ENCODE measurements around the gene NDUFA3.
"Not testable (repeated sequence)": the region's sequence is repeated elsewhere in the genome, so short reads cannot be mapped to it uniquely, and the experiment has no call there.

The NDUFA3 gene

DNA sequence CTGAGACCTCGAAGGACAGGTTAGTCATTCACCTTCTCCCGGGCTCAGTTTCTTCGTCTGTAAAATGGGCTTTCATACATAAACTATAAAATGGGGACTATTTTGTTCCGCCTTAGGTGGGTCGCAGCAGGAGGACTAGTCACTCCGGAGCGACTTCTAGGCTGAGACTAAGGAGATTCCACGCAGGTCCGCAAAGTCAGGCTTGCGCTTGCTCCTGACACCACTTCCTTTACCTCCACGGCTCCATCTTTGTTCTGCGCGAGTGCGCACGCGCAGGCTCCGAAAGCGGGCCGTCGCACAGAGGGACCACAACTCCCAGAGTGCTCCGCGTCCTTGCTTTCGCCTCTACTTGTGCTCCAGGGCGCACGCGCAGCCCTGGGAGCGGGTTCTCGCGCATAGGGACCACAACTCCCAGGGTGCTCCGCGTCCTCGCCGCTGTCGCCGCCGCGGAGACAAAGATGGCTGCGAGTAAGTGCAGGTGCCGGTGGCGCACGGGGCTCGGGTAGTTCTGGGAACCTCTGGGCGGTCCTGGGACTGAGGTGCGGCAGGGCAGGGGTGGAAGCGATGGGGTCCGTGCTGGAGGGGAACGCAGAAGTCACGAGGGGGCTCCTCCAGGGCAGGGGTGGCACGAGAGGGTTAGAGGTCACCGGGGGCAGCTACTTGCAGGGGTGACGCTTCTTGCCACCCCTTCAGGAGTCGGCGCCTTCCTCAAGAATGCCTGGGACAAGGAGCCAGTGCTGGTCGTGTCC lies at the start of gene NDUFA3:
Gene NDUFA3 (plus strand): TSS at position 435 of the 749 bp plus-strand sequence. CDS start 24 bp downstream, at position 459.
- DNase-seq (ENCODE audit: low read depth), result peak; percentile 91

DNA sequence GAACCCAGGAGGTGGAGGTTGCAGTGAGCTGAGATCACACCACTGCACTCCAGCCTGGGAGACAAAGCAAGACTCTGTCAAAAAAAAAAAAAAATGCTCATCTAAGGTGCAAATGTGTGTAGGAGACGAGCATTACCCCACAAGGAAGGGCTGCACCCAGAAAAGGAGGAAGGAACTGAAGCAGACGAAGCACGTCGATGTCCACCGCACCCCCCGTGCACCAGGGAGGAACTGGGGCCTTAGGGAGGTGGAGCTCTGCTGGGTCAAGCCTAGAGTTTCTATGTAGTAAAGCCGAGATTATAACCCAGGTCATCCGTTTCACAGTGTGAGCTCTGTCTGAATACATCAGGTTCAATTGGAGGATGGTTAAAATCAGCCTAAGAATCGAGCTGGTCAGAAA lies 40.0 kb upstream of the NDUFA3 start:
- no peak for DNase-seq (ENCODE audit: low read depth)

DNA sequence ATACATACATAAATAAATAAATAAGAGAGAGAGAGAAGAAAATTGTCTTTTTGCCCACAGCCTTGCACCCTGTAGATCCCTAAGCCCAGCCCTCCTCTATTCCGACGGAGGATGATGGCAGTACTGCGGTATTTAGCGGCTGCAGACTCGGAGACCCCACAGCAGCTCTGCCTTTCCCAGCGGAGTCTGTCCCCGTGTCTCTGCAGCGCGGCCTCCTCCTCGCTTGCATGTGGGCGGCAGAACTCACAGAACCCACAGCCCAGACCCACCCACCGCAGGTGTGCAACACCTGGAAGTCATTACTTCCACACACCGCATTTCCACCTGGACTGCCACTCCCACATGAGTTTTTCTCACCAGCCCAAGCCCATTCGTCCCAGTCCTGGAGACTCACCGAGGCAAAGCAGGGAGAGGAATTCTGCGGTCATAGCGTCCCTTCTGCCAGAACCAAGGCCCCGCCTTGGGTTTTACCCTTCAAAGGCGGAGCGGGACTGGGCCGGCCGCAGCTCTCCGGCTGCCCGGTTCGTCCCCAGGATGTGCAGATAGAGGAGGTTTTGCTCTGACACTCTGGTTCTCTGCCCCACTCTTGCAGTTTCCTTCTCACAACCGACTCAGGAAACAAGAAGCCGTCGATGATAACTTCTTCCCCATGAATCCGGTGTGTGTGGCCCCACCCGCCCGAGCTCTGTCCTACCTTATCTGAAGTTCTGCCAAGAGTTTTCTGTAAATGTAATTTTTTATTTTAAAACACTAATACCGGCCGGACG lies 39.1 kb upstream of the NDUFA3 start, which contains the start of gene VSTM1:
Gene VSTM1 (minus strand): TSS at position 548 of the 767 bp plus-strand sequence. CDS start 120 bp downstream, at position 428.
- DNase-seq (ENCODE audit: low read depth), result no peak

DNA sequence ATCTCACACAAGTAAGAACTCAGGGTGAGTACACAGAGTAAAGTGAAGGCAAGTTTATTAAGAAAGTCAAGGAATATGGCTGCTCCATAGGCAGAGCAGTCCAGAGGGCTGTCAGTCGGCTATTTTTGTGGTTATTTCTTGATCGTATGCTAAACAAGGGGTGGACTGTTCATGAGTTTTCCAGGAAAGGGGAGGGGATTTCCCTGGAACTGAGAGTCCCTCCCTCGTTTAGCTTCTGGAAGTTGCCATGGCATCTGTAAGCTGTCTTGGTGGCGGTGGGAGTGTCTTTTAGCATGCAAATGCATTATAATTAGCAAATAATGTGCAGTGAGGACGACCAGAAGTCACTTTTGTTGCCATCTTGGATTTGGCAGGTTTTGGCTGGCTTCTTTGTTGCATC lies 33.2 kb upstream of the NDUFA3 start:
- DNase-seq (ENCODE audit: low read depth), result no peak

DNA sequence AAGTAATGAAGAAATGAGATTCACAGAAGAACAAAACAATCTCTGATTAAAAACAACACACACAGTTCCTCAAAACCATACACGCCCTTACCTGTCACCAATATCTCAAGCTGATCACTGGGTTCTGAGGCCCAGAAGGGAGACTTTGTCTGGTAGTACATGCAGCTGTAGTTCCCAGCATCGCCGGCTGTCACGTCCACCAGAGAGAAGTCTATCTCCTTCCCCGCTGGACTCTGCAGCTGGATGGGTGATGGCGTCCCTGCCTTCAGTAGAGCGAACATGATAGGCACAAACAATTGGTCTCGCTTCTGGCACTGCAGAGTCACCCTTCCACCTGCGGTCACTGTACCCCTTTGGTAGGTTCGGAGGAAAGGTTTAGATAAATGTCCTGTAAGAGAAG lies 28.8 kb upstream of the NDUFA3 start:
- DNase-seq (ENCODE audit: low read depth), result no peak

DNA sequence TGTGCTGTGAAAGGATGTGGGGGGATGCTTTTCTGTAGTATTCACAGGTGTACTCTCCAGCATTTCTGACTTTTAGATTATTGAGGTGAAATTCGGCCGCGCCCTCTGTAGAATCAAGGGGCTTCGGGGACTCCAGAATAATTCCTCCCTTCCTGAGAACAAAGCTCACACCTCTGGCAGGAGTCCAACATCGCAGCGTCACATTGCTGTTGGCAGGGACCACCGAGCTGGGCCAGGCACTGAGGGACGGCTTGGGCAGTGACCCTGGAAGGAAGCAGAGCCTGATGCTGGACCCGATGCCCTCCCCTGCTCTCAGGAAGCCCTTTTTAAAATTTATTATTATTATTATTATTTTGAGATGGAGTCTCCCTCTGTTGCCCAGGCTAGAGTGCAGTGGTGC lies 27.8 kb upstream of the NDUFA3 start:
- DNase-seq (ENCODE audit: low read depth), result no peak

DNA sequence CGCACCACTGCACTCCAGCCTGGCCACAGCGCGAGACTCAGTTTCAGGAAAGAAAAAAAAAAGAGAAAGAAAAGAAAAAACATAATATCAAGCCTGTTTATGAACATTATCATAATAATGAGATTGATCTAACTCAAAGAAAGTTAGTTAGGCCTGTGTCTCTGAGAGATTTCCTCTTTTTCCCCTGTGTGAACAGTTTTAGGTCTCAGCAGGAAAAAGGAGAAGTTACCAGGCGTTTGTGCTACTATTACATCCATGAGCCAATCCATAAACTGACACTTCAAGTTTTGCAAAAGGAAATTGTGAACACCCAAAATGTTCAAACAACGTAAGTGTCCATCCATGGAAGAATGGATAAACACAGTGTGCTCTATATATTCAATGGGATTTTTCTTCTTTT lies 25.3 kb upstream of the NDUFA3 start:
- no peak for DNase-seq (ENCODE audit: low read depth)

DNA sequence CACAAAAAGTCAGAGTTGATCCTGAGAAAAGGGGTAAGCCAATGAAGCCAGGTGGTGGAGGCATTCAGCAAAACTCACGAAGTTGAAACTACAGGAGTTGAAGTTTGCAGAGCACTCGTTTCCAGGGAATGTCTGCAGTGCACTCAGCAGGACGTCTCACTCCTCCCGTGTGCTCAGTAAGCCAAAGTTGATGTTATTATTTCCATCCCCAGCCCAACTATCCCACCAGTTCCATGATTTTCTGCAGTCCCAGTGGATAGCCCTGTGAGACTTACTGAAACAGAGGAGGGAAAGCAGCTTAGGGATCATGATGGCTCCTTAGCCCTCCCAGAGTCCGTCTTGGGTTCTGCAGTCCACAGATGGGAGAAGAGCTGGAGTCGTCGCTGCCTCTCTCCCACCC lies 21.6 kb upstream of the NDUFA3 start, which contains the start of gene TARM1:
Gene TARM1 (minus strand): TSS at position 334 of the 400 bp plus-strand sequence. CDS start 25 bp downstream, at position 309.
- DNase-seq (ENCODE audit: low read depth), result no peak

DNA sequence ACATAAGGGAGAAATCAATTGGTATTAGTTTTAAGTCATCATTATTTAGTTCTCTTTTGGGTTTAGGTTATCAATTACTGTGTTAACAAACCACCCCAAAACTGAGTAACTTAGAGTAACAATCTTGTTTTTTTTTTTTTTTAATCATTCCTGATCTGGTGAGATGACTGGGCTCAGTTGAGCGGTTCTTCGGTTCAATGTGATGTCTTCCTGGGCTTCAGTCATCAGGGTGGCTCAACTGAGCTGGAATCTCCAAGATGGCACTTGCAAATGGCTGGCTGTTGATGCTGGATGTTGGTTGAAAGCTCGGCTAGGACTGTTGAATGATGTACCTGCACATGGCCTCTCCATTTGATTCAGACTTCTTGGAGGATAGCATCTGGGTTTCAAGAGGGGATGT lies 18.2 kb upstream of the NDUFA3 start:
- DNase-seq (ENCODE audit: low read depth), result no peak

DNA sequence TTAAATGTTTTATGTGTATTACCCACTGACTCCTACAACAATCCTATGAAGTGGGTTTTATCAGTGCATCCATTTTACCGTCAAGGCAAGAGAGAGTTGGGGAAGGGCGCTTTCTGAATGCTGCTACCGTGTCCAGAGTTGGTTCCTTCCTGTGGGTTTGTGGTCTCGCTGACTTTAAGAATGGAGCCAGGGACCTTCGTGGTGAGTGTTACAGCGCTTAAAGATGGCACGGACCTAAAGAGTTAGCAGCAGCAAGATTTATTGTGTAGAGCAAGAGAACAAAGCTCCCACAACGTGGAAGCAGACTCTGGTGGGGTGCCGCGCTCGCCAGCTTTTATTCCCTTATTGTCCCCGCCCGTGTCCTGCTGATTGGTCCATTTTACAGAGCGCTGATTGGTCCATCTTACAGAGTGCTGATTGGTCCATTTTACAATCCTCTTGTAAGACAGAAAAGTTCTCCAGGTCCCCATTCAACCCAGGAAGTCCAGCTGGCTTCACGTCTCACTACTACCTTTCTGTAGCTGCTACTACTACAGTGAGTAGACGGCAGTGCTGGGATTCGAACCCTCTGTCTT lies 8.1 kb upstream of the NDUFA3 start:
- no peak for DNase-seq (ENCODE audit: low read depth)

DNA sequence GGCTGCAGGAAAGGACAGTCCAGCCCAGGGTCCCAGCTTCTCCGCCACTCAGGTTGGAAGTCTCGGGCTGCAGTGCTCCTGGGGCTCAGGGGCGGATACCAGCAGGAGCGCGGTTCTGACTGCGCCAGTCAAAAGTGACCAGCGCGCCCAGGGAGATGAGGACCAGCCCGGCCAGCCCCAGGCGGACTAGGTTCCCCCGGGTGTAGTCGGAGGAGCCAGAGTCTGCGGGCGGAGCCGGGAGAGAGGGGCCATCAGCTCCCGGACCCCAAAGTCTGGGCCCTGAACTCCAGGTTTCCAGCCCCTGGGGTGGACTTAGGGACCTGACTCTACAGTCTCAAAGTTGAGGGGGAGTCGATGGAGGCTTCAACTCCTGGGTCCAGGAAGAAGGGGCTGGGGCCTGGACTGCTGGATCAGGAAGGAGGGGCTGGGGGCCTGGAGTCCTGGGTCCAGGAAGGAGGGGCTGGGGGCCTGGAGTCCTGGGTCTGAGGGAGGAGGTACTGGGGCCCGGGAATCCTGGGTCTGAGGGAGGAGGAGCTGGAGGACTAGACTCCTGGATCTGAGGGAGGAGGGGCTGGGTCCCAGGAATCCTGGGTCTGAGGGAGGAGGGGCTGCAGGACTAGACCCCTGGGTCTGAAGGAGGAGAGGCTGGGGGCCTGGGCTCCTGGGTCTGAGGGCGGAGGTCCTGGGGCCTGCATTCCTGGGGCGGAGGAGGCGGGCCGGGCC lies 7.4 kb upstream of the NDUFA3 start:
- DNase-seq (ENCODE audit: low read depth), result no peak

DNA sequence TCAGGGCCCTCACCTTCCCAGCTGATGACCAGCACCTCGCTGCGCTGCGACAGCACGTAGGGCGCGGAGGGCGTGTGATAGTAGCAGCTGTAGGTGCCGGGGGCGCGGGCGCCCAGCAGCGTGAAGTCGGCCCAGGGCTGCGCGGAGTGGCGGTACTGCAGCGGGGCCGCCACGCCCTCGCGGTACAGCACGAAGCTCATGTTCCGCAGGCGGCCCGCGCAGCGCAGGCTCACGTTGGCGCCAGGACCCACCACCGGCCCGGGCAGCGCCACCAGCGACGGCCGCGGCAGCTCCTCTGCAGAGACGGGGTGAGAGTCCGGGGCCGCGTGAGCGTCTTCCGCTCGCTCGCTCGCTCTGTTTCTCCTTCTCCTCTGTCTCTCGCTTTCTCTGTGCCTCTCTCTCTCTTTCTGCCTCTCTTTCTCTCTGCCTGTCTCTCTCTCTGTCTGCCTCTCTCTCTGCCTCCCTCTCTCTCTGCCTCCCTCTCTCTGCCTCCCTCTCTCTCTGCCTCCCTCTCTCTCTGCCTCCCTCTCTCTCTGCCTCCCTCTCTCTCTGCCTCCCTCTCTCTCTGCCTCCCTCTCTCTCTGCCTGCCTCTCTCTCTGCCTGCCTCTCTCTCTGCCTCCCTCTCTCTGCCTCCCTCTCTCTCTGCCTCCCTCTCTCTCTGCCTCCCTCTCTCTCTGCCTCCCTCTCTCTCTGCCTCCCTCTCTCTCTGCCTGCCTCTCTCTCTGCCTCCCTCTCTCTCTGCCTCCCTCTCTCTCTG lies 6.6 kb upstream of the NDUFA3 start:
- not testable (repeated sequence) for DNase-seq (ENCODE audit: low read depth)

DNA sequence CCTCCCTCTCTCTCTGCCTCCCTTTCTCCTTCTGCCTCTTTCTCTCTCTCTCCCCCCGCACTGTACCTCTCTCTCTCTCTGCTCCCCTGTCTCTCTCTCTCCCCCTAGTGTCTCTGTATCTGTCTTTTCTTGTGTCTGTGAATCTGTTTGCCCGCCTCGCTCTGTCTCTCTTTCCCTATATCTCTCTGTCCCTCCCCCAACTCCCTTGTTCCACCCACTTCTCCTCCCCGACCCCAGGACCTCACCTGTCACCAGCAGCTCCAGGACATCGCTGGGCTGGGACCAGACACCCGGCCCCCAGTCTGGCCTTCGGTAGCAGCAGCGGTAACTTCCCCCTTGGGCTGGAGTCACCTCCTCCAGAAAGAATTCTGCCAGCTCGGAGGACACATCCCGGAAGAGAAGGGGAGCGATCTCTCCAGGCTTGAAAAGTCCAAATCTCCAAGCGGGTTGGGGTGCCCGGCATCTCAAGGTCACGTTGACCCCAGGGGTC lies 6.0 kb upstream of the NDUFA3 start:
- no peak for DNase-seq (ENCODE audit: low read depth)

DNA sequence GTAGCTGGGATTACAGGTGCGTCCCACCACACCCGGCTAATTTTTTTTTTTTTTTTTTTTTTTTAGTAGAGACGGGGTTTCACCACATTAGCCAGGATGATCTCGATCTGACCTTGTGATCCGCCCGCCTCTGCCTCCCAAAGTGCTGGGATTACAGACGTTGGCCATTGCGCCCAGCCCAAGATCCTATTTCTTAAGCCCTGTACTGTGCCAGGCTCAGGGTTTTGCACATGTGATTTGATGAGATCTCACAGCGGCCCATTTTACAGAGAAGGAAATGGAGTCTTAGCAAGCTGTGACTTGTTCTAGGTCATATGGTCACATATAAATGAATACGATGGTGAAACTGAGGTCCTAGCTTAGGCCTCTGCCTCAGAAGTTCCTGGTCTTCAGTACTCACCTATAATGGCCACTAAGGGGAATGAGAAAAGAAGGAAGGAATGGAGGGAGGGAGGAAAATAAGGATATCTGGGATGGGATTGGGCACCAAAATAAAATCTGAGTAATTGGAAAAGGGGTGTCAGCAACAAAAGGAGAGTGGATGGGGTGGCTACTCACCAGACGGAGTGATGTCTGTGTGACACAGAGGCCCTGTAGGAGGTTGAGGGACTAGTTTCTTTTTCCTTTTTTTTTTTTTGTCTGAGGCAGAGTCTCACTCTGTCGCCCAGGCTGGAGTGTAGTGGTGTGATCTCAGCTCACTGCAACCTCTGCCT lies 3.3 kb upstream of the NDUFA3 start:
- no peak for DNase-seq (ENCODE audit: low read depth)

DNA sequence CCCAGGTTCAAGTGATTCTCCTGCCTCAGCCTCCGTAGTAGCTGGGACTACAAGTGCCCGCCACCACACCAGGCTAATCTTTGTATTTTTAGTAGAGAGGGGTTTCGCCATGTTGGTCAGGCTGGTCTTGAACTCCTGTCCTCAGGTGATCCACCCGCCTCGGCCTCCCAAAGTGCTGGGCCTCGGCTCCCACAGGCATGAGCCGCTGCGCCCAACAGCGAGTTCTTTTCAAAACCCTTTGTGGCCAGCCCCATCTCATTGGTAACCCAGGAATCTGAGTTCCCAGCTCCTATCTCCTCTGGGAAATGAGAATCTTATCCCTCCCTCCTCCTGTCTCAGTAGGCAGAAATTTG lies 2.8 kb upstream of the NDUFA3 start:
- DNase-seq (ENCODE audit: low read depth), result not testable (repeated sequence)

DNA sequence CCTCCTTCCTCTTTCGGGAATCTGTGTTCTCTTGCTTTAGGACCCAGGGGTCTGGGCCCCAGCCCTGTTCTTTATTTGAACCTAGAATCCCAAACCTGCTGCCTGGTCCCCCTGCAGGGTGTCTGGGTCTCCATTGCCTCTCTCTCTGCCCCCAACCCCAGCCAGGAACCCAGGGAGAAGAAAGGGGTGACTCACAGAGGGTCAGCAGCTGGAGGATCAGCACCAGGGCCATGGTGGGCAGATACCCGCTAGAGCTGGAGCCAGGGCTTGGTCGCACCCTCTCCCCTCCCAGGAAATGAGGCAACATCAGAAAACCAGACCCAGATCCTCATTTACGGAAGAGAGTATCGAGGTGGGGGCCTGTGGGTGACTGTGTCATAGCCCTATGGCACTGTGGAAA lies 2.1 kb upstream of the NDUFA3 start, which contains the start of gene OSCAR:
Gene OSCAR (minus strand): TSS at position 243 of the 400 bp plus-strand sequence. CDS start 11 bp downstream, at position 232.
- DNase-seq (ENCODE audit: low read depth), result no peak

DNA sequence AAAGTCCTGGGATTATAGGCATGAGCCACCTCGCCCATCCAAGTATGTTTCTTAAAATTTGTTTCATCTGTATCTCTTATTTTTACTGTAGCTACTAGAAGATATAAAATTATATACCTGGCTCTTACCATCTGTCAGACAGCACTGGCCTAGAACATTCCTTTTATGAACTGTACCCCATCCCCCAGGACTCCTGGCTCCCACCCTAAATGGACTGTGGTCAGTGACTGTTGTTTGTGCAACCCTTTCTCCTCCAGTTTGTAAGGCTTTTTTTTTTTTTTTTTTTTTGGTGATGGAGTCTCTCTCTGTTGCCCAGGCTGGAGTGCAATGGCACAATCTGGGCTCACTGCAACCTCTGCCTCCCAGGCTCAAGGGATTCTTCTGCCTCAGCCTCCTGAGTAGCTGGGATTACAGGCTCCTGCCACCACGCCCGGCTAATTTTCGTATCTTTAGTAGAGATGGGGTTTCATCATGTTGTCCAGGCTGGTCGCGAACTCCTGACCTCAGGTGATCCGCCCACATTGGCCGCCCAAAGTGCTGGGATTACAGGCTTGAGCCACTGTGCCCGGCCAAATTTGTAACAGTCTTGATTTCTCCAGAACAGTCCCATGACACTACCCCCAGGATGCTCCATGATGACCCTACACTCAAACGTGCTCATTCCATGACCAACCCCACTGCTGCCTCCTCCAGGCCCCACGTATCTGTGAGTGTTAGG lies 2.5 kb downstream of the NDUFA3 start:
- no peak for DNase-seq (ENCODE audit: low read depth)

DNA sequence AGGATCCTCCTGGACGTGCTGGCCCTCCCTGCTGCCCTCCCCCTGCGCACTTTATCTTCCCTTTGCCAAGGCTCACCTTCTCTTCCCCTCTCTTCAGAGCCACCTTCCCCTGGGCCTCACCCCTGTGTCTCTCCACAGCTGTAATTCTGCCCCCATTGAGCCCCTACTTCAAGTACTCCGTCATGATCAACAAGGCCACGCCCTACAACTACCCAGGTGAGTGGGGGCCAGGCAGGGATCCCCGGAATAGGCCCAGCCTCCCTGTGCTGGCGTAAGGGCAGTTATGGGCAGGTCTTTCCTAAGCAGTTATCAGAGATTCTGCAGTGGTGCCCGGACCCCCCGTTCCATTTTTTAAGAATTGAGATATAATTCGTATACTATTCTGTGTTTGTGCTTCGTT lies 3.1 kb downstream of the NDUFA3 start:
- DNase-seq (ENCODE audit: low read depth), result no peak

DNA sequence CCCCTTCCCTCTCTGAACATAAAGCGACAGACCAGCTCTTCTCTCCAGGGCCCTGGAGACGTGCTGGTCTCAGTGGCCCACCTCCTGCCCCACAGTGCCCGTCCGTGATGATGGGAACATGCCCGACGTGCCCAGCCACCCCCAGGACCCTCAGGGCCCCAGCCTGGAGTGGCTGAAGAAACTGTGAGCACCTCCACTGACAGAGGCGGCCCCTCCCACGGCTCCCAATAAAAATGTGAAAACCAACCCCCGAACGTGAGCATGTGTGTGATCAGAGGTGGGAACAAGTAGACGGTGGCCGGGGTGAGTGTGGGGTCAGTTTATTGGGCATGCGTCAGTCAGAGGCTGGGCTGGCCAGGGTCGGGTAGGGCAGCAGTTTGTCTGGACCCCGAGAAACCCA lies 4.1 kb downstream of the NDUFA3 start:
- DNase-seq (ENCODE audit: low read depth), result no peak
